ENCODE data around the gene C1QTNF1.

Gene C1QTNF1

GRCh38 chr17:79023886-79024771, at the start of gene C1QTNF1:
Gene C1QTNF1, plus strand, starts transcription at chr17:79024169. Its CDS starts 19,800 bp downstream, at chr17:79043969.
- H3K4me3 ChIP-seq (ENCODE audit: low read depth, low read length), result peak within 1 kb of the TSS; percentile 62
- no peaks in the 10 kb centered on the region for H3K36me3 ChIP-seq (ENCODE audit: control insufficient read depth, insufficient read depth, low read length)
- no peak within 1 kb of the TSS for H3K27ac ChIP-seq (ENCODE audit: low read depth, low read length)
- H3K27me3 ChIP-seq (ENCODE audit: control insufficient read depth, insufficient read depth, low read length), result peaks cover 80% of the 10 kb centered on the region
- no peak within 1 kb of the TSS for H3K9ac ChIP-seq (ENCODE audit: low read depth, low read length)
- peaks cover 16% of the 10 kb centered on the region for H3K4me1 ChIP-seq (ENCODE audit: control insufficient read depth, insufficient read depth, low read length)
- H3K9me3 ChIP-seq (ENCODE audit: control insufficient read depth, insufficient read depth, low read length), result no peaks in the 10 kb centered on the region

DNA sequence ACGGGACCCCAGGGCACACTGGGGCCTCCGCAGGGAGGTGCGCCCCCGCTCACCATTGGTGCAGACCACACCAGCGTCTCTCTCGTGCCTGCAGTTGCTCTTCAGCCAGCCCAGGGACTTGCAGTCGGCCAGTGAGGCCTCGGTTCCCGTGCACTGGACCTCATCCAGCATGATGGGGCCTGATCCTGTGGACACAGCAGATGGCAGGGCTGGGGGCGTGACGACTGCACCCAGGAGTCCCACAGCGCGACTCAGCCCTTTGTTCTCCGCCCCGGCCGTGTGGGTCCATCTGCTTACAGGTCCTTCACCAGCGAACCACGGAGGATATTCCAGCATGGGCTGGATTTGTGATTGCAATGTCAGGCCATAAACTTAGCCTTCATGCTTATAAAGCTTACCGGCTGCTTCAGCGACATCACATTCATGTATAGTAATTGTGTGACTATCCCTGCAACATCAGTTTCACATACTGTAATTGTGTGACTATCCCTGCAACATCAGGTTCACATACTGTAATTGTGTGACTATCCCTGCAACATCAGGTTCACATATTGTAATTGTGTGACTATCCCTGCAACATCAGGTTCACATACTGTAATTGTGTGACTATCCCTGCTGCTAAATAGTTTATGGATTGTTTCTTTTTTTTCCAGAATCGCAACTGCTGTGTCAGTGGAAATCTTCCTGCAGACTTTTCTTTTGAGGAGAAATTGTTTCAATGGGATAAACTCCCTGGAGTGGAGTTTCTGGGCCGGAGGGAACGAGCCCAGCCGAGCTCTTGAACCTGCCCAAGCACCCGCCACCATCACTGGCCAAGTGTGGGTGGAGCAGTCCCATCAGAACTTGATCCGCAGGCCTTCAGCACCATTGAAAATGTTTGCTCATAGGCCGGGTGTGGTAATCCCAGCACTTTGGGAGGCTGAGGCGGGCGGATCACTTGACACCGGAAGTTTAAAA, 49.1 kb upstream of the C1QTNF1 start:
- H3K4me3 ChIP-seq (ENCODE audit: low read depth, low read length), result no peak overlapping the region
- peak overlapping the region; percentile 62 for H3K27ac ChIP-seq (ENCODE audit: low read depth, low read length)
- H3K27me3 ChIP-seq (ENCODE audit: control insufficient read depth, insufficient read depth, low read length), result no peaks in the 10 kb centered on the region
- H3K9me3 ChIP-seq (ENCODE audit: control insufficient read depth, insufficient read depth, low read length), result no peaks in the 10 kb centered on the region
- no peaks in the 10 kb centered on the region for H3K36me3 ChIP-seq (ENCODE audit: control insufficient read depth, insufficient read depth, low read length)
- no peak overlapping the region for H3K9ac ChIP-seq (ENCODE audit: low read depth, low read length)
- H3K4me1 ChIP-seq (ENCODE audit: control insufficient read depth, insufficient read depth, low read length), result peaks cover 7% of the 10 kb centered on the region; the same call in 1 of the 2 replicates

GRCh38 chr17:78976907-78977680, 46.9 kb upstream of the C1QTNF1 start:
- no peaks in the 10 kb centered on the region for H3K27me3 ChIP-seq (ENCODE audit: control insufficient read depth, insufficient read depth, low read length)
- no peak overlapping the region for H3K27ac ChIP-seq (ENCODE audit: low read depth, low read length)
- H3K4me3 ChIP-seq (ENCODE audit: low read depth, low read length), result no peak overlapping the region
- H3K9ac ChIP-seq (ENCODE audit: low read depth, low read length), result no peak overlapping the region
- H3K36me3 ChIP-seq (ENCODE audit: control insufficient read depth, insufficient read depth, low read length), result no peaks in the 10 kb centered on the region
- no peaks in the 10 kb centered on the region for H3K9me3 ChIP-seq (ENCODE audit: control insufficient read depth, insufficient read depth, low read length)
- H3K4me1 ChIP-seq (ENCODE audit: control insufficient read depth, insufficient read depth, low read length), result peaks cover 10% of the 10 kb centered on the region; the same call in 1 of the 2 replicates

DNA sequence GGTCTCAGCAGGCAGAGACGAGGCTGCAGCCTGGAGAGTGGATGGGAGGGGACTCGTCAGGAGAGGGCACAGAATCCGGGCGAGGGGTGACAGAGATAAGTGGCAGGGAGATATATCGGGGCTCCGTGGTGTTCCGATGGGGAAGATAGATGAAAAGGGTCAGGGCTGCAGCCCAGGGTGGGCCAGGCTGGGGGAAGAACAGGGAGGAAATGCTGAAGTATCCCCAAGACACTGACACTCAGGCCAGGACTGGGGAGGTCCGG, 46.4 kb upstream of the C1QTNF1 start:
- Histone ChIP-seq H3K27ac (ENCODE audit: low read depth, low read length) (no peak overlapping the region), H3K27me3 (ENCODE audit: control insufficient read depth, insufficient read depth, low read length) (no peaks in the 10 kb centered on the region), H3K4me1 (ENCODE audit: control insufficient read depth, insufficient read depth, low read length) (peaks cover 10% of the 10 kb centered on the region; the same call in 1 of the 2 replicates), H3K36me3 (ENCODE audit: control insufficient read depth, insufficient read depth, low read length) (no peaks in the 10 kb centered on the region), H3K9ac (ENCODE audit: low read depth, low read length) (no peak overlapping the region), H3K9me3 (ENCODE audit: control insufficient read depth, insufficient read depth, low read length) (no peaks in the 10 kb centered on the region), H3K4me3 (ENCODE audit: low read depth, low read length) (no peak overlapping the region)

- Histone ChIP-seq H3K4me1 (ENCODE audit: control insufficient read depth, insufficient read depth, low read length) (peaks cover 7% of the 10 kb centered on the region; the same call in 1 of the 2 replicates), H3K36me3 (ENCODE audit: control insufficient read depth, insufficient read depth, low read length) (no peaks in the 10 kb centered on the region), H3K27me3 (ENCODE audit: control insufficient read depth, insufficient read depth, low read length) (no peaks in the 10 kb centered on the region), H3K4me3 (ENCODE audit: low read depth, low read length) (no peak overlapping the region), H3K27ac (ENCODE audit: low read depth, low read length) (no peak overlapping the region), H3K9me3 (ENCODE audit: control insufficient read depth, insufficient read depth, low read length) (no peaks in the 10 kb centered on the region), H3K9ac (ENCODE audit: low read depth, low read length) (no peak overlapping the region)
Measured at GRCh38 chr17:78977997-78978973, 45.7 kb upstream of the C1QTNF1 start.

- Histone ChIP-seq H3K9me3 (ENCODE audit: control insufficient read depth, insufficient read depth, low read length) (no peaks in the 10 kb centered on the region), H3K27me3 (ENCODE audit: control insufficient read depth, insufficient read depth, low read length) (no peaks in the 10 kb centered on the region), H3K4me3 (ENCODE audit: low read depth, low read length) (no peak within 1 kb of the TSS), H3K27ac (ENCODE audit: low read depth, low read length) (no peak within 1 kb of the TSS), H3K36me3 (ENCODE audit: control insufficient read depth, insufficient read depth, low read length) (no peaks in the 10 kb centered on the region), H3K4me1 (ENCODE audit: control insufficient read depth, insufficient read depth, low read length) (peaks cover 5% of the 10 kb centered on the region; the same call in 1 of the 2 replicates), H3K9ac (ENCODE audit: low read depth, low read length) (no peak within 1 kb of the TSS)
Measured at GRCh38 chr17:78979780-78980623, 44.0 kb upstream of the C1QTNF1 start, which contains the start of gene LGALS3BP. Gene LGALS3BP, minus strand, starts transcription at chr17:78979923. Its CDS starts 2,732 bp downstream, at chr17:78977191.

- no peak overlapping the region for H3K9ac ChIP-seq (ENCODE audit: low read depth, low read length)
- no peaks in the 10 kb centered on the region for H3K36me3 ChIP-seq (ENCODE audit: control insufficient read depth, insufficient read depth, low read length)
- no peak overlapping the region for H3K27ac ChIP-seq (ENCODE audit: low read depth, low read length)
- H3K9me3 ChIP-seq (ENCODE audit: control insufficient read depth, insufficient read depth, low read length), result no peaks in the 10 kb centered on the region
- no peak overlapping the region for H3K4me3 ChIP-seq (ENCODE audit: low read depth, low read length)
- H3K27me3 ChIP-seq (ENCODE audit: control insufficient read depth, insufficient read depth, low read length), result no peaks in the 10 kb centered on the region
- peaks cover 5% of the 10 kb centered on the region; the same call in 1 of the 2 replicates for H3K4me1 ChIP-seq (ENCODE audit: control insufficient read depth, insufficient read depth, low read length)
Measured at GRCh38 chr17:78980624-78980972, 43.4 kb upstream of the C1QTNF1 start.

DNA sequence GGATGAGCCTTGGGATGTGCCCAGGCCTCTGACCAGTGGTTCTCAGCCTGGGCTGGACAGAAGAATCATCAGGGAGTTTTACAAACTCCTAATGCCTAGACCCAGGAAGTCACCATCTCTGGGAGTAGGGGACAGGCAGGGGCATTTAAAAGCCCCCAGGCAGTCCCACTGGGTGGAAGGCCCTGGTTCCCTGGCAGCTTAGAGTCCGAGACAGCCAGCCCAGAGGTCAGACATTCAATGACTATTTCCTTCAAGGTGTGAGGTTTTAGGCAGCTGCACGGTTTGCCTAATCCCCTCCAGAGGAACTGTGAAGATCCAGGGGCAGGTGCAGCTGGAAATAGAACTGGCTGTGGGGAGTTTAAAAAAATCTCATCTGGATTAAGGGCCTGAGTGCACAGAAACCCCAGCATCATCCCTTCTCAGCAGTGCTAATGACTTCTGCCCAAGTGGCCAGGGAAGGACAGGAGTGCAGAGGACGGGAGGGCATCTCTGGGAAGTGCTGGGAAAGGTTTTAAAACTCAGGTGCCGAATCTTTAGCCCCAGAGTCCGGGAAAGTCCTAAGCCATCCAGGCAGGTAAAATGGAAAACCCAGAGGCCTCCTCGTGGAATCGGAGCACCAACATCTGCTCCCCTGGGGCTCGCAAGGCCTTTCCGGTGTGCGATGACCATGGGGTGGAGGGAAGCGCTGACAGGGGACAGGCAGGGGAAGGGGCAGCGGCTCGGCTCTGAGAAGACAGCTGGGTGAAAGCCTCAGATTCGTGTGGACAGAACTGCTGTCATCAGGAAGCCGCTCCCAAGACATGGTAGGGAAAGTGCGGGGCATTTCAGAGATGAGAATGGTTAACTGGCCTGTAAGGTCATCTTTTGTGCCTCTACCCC, 42.7 kb upstream of the C1QTNF1 start:
- H3K27ac ChIP-seq (ENCODE audit: low read depth, low read length), result no peak overlapping the region
- no peaks in the 10 kb centered on the region for H3K9me3 ChIP-seq (ENCODE audit: control insufficient read depth, insufficient read depth, low read length)
- no peaks in the 10 kb centered on the region for H3K36me3 ChIP-seq (ENCODE audit: control insufficient read depth, insufficient read depth, low read length)
- no peak overlapping the region for H3K9ac ChIP-seq (ENCODE audit: low read depth, low read length)
- no peak overlapping the region for H3K4me3 ChIP-seq (ENCODE audit: low read depth, low read length)
- H3K4me1 ChIP-seq (ENCODE audit: control insufficient read depth, insufficient read depth, low read length), result peaks cover 9% of the 10 kb centered on the region
- H3K27me3 ChIP-seq (ENCODE audit: control insufficient read depth, insufficient read depth, low read length), result no peaks in the 10 kb centered on the region

- Histone ChIP-seq H3K9me3 (ENCODE audit: control insufficient read depth, insufficient read depth, low read length) (no peaks in the 10 kb centered on the region), H3K27ac (ENCODE audit: low read depth, low read length) (no peak overlapping the region), H3K27me3 (ENCODE audit: control insufficient read depth, insufficient read depth, low read length) (no peaks in the 10 kb centered on the region), H3K4me1 (ENCODE audit: control insufficient read depth, insufficient read depth, low read length) (peaks cover 13% of the 10 kb centered on the region), H3K4me3 (ENCODE audit: low read depth, low read length) (no peak overlapping the region), H3K9ac (ENCODE audit: low read depth, low read length) (no peak overlapping the region), H3K36me3 (ENCODE audit: control insufficient read depth, insufficient read depth, low read length) (peaks cover 3% of the 10 kb centered on the region; the same call in 1 of the 2 replicates)
Measured at GRCh38 chr17:78985395-78985794, 38.6 kb upstream of the C1QTNF1 start.

All from HUES48 (cell line).